Activated CD8-positive, alpha-beta memory T cell treated with anti-CD3 and anti-CD28 coated beads, Interleukin-2, amount 50 U/mL, for 24 hours (primary cell): ENCODE results near the gene TMUB1.

Experiments
- DNase-seq: peaks from one replicate; pipeline ENCODE4 v3.0.0-alpha.2; 2020; ENCODE audit errors: extremely low read depth

Gene TMUB1

DNA sequence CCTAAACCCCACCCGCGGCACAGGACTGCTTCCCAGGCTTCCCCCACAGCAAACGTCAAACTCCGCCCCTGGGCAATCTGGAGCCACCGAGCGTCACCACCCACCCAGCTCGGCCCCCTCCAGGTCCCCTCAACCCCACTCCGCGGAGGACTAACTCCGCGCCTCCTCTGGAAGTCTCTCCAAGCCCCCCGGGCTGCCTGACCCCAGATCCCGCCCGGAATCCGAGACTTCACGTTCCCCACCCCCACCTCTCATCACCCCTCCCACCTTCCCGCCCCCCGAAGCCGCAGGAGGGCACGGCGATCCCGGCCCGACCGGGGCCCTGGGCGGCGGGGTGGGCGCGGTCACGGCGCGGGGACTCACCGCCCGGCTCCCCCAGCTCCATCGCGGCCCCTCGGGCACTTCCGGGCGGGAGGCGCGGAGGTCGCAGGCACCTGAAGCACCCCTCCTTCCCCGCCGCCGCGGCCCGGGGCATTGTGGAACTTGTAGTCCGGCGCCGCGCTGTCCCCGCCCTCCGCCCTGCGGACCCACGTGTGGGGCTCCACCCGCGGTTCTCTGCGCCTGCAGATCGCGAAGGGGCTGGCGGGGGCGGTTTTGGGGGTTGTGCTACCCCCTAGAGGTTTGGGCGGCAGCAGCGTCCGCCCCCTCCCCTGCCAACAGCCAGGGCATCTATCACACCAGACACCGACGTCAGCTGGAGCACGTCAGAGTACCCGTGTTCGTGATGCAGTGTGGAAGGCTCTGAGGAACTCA, at the start of gene TMUB1:
TSS of gene TMUB1 (minus strand) at position 423 of the 753 bp plus-strand sequence. CDS start 930 bp downstream, outside the sequence.
- peak; percentile 59 for DNase-seq

GRCh38 chr7:151132461-151133205, 49.3 kb upstream of the TMUB1 start:
- no peak for DNase-seq

- no peak for DNase-seq
Observed at GRCh38 chr7:151131592-151132293, 48.5 kb upstream of the TMUB1 start.

DNA sequence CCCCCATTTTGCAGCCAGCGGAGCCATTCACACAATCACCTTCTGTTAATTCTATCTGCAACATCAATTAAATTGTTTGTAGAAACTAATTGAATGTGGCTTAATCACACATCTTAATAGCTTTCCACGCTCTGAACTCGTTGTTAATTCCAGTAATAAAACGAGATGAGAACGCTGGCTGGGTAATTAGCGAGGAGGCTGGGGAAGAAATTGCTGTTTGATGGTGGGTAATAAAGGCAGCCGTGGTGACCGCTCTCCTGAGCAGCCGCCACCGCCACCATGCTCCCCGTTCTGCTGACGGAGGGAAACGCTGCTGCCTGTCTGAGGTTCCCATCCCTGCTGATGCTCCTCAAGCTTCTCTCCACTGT, 47.9 kb upstream of the TMUB1 start:
- DNase-seq: no peak

GRCh38 chr7:151130741-151131157, 47.5 kb upstream of the TMUB1 start:
- DNase-seq: no peak

DNA sequence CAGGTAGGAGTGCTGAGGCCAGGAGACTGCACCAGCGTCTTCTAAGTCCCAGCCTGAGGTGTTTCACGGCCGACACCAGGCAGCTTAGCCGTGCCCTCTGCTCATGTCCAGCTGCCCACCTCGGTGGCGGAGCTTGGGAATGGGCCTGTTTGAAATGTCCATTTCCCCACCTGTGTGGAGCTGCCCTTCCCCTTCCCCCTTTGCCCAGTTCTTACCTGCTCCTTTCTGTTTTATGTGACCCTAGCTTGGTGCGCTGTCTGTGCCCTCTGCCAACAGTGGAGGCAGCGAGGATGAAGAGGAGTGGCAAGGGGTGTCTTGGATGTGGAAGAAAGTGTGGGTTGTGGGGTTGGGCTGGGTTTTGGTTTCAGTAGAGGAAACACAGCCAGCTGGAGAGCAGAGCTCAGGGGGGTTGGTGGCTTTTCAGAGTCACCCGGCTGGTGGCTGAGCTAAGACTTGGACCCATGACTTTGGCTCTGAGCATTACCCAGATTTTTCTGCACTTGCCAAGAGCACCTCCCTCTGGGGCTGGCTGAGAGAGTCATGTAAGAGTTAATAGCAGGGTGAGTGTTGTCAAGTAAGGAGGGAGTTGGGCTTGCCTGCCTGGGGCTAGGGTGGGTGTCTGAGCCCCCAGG, 46.8 kb upstream of the TMUB1 start:
- DNase-seq: no peak

GRCh38 chr7:151129117-151129959, 46.0 kb upstream of the TMUB1 start:
- DNase-seq: no peak

DNA sequence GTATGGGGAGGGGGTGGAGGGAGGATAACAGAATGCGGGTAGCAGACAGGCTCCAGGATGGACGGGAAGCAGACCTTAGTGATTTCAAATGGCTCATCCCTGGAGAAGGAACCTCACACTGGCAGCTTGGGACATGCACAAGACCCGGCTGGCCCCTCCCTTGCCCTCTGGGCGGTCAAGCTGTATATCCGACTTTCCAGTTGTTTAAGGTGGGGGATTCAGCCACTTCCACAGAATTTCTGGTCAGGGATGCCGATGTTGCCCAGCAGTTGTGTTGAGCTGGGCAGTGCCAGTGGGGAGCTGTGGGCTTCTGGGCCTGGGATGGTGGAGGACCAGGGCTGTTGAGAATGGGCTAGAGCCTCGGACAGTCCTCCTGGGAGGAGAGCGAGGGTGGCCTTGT, 45.4 kb upstream of the TMUB1 start:
- no peak for DNase-seq

DNA sequence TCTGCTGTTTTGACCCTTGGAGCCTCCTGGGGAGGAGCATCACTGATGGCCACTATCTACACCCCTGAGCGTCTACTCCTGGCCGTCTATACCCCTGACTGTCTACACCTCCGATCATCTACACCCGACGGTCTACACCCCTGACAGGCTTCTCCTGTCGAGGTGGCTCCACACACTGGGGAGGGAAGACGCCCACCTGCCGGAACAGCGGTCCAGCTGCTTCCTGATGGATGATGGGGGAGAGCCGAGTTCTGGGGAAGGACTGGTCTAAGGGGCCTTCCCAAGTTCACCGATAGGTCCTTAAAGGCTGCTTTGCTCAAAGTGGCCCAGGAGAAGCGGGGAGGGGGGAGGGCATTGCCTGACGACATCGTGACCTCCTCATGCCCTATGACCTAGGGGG, 44.9 kb upstream of the TMUB1 start:
- no peak for DNase-seq

GRCh38 chr7:151126491-151127137, 43.3 kb upstream of the TMUB1 start:
- no peak for DNase-seq

GRCh38 chr7:151125846-151126481, 42.7 kb upstream of the TMUB1 start:
- DNase-seq: no peak

GRCh38 chr7:151125470-151125845, 42.2 kb upstream of the TMUB1 start:
- DNase-seq: no peak

GRCh38 chr7:151124899-151125399, 41.7 kb upstream of the TMUB1 start:
- no peak for DNase-seq

DNA sequence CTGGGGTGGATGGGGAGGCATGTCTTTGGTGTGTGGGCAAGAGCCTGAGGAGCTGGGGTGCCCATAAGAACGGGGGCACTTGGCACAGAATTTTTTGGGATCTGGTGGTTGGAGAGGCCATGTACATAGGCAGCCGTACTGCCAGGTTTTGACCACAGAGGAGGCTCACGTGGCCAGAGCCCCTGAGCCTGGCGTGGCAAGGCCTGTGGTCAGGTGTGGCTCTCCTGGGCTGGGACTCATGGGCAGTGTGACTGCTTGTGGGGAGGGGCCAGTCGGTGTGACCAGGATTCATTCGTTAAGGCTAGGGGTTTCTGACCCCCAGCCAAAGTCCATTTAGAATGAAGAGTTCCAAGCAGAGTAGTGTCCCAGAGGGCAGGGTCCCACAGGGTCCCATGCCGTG, 41.2 kb upstream of the TMUB1 start:
- no peak for DNase-seq

DNA sequence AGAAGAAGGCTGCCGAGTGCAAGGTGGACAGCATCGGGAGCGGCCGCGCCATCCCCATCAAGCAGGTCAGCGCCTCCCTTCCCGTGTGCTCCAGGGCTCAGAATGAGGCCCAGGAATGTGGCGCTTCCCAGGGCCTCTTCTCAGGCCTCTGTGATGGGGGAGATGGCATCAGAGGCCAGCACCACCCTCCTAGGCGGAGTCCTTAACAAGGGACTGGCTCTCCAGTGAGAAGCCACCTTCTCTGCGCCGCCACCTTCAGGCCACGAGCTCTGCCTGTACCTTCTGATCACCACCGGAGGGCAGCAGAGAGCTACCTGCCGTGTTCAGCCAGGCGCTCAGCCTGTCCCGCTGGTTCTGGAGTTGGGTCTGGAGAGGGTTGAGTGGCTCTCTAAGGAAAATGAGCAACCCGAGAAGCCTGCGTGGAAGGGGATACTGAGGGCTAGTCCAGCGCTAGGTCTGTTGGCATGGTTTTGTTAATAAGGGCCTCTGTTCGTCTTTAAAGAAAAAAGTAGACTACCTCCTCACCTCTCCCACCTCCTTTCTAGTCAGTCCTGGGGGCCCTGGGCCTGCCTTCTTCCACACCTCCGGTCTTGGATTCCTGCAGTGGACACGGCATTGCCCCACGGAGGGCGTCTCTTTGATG, 40.6 kb upstream of the TMUB1 start:
- peak; percentile 47 for DNase-seq

DNA sequence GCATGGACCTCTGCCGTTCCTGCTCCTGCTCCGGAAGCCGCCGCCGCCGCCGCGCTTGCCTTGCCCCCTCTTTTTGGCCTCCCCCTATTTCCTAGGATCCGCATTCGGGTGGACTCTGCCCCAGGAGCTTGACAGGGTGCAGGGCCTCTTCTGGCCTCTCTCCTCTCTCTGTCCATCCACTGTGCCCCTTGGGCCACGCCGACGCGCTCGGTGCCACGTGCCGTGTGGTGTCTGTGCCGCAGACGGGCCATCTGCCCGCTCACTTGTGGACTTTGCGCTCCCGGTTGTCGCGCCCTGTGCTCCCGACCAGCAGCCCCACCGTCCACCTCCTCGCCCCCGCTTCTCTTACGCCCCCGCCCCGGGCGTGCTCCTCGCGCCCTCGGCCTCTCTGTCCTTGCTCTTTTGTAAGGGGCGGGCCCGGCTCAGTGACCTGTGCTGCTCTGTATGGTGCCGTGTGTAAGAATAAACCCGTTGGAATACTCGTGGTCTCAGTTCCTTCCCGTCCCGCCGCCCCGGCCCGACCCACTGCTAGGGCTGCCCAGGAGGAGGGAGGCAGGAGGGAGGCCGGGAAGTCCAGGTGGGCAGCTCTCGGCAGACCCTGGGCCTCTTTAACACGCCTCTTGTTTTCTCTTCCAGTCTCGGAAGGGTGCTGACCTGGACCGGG, 40.0 kb upstream of the TMUB1 start:
- DNase-seq: no peak

DNA sequence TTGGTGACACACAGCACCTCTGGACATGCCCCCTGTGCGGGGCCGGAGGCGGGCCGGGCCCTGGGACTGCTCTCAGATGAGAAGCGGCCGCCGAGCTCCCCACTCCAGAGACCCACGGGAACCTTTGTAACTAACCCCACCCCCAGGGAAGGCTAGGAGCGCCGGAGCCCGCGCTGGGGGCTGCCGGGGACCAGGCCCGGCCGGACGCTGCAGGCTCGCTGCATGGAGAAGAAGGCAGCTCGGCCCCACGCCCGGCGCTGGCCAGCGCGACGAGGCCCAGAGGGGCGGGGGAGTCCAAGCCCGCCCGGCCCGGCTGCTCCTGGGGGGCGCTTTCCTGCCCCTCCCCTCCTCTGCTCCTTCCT, 39.5 kb upstream of the TMUB1 start:
- DNase-seq: no peak

- DNase-seq: no peak
Observed at GRCh38 chr7:151122276-151122675, 39.0 kb upstream of the TMUB1 start.
